Measurements from ENCODE around the gene SHOC2. TPM values are rescaled to one million over a fixed set of nuclear protein-coding genes. Genes with fewer than 3 reads are reported as not detected.

Gene SHOC2
- total RNA-seq, 1 donor from 2014 or later: 48.9 TPM

DNA sequence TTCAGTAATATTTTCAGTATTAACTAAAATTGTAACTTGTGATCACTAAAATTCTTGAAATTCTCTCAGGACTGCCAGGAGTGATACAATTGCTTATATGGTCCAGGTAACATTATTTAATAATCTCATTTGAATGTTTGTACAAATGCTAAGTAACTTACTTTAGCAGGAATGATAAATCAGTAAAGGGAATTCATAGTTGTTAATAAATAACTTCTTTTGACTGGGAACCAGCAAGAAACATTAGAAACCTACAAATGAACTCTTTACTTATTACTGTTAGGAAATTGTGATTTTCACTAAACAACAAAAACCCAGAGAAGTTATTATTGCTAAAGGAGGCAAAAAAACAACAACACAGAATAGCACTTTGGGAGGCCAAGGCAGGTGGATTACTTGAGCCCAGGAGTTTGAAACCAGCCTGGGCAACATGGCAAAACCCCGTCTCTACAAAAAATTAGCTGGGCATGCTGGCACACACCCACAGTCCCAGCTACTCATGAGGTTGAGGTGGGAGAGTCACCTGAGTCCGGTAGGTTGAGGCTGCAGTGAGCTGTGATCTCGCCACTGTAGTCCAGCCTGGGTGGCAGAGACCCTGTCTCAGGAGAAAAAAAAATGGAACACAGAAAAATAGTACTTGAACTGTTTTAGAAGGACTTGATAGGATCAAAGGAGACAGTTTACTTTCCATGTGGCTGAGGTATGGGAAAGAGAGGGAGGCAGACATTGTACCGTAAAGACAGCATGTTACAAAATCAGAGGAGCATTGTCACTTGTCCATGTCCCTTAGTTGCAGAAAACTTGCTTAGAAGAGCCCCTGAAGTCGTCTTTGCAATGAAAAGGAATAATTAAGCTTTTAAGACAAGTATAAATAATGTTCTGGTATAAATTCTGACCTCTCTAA, 53.1 kb downstream of the SHOC2 start:
- Mint-ChIP-seq H3K4me3 (ENCODE audit: unreplicated experiment) (no peak overlapping the region), H3K9me3 (ENCODE audit: unreplicated experiment) (no peaks in the 10 kb centered on the region), H3K27me3 (ENCODE audit: unreplicated experiment) (no peaks in the 10 kb centered on the region), H3K4me1 (ENCODE audit: unreplicated experiment) (peaks cover 10% of the 10 kb centered on the region), H3K36me3 (ENCODE audit: low read depth, unreplicated experiment) (no peaks in the 10 kb centered on the region), H3K27ac (ENCODE audit: unreplicated experiment) (no peak overlapping the region)
- TF ChIP-seq, protein P1, sequence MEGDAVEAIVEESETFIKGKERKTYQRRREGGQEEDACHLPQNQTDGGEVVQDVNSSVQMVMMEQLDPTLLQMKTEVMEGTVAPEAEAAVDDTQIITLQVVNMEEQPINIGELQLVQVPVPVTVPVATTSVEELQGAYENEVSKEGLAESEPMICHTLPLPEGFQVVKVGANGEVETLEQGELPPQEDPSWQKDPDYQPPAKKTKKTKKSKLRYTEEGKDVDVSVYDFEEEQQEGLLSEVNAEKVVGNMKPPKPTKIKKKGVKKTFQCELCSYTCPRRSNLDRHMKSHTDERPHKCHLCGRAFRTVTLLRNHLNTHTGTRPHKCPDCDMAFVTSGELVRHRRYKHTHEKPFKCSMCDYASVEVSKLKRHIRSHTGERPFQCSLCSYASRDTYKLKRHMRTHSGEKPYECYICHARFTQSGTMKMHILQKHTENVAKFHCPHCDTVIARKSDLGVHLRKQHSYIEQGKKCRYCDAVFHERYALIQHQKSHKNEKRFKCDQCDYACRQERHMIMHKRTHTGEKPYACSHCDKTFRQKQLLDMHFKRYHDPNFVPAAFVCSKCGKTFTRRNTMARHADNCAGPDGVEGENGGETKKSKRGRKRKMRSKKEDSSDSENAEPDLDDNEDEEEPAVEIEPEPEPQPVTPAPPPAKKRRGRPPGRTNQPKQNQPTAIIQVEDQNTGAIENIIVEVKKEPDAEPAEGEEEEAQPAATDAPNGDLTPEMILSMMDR (IDR thresholded peaks at IDR 0.05; ENCODE audit: unreplicated experiment): no peak
- no peak for DNase-seq (ENCODE audit: low spot score)

DNA sequence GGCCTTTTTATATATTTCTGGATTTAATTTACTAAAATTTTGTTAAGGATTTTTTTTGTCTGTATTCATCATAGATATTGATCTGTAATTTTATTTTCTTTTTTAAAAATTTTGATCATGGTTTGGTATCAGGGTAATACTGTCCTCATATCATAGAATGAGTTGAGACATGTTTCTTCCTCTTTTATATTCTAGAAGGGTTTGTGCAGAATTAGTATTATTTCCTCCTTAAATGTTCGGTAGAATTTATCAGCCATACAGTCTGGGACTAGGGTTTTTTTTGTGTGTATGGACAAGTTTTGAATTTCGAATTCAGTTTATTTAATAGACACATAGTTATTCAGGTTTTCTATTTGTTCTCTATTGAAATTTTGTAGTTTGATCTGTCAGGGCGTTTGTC, 54.0 kb downstream of the SHOC2 start:
- Mint-ChIP-seq H3K4me1 (ENCODE audit: unreplicated experiment) (peaks cover 10% of the 10 kb centered on the region), H3K36me3 (ENCODE audit: low read depth, unreplicated experiment) (no peaks in the 10 kb centered on the region), H3K9me3 (ENCODE audit: unreplicated experiment) (no peaks in the 10 kb centered on the region), H3K27ac (ENCODE audit: unreplicated experiment) (no peak overlapping the region), H3K27me3 (ENCODE audit: unreplicated experiment) (no peaks in the 10 kb centered on the region), H3K4me3 (ENCODE audit: unreplicated experiment) (no peak overlapping the region)
- no peak for DNase-seq (ENCODE audit: low spot score)
- TF ChIP-seq, protein P1 (IDR thresholded peaks at IDR 0.05; ENCODE audit: unreplicated experiment): no peak

DNA sequence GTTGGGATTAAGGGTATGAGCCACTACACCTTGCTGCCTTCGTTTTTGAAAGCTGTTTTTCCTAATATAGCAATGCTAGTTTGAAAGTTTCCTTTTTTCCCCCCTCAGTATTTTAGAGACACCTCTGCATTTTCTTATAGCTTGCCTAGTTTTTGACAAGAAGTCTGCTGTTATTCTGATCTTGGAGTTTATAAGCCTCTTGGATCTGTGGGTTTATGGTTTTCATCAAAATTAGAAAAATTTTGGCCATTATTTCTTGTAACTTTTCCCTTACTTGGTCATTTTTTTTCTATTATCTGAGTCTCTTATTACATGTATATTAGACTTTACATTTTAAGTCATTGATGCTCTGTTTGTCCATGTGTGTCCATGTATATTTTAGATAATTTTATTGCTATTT, 57.2 kb downstream of the SHOC2 start:
- H3K36me3 Mint-ChIP-seq (ENCODE audit: low read depth, unreplicated experiment): peaks cover 7% of the 10 kb centered on the region
- H3K27me3 Mint-ChIP-seq (ENCODE audit: unreplicated experiment): peaks cover 2% of the 10 kb centered on the region
- no peaks in the 10 kb centered on the region for H3K9me3 Mint-ChIP-seq (ENCODE audit: unreplicated experiment)
- H3K4me3 Mint-ChIP-seq (ENCODE audit: unreplicated experiment): no peak overlapping the region
- no peak overlapping the region for H3K27ac Mint-ChIP-seq (ENCODE audit: unreplicated experiment)
- H3K4me1 Mint-ChIP-seq (ENCODE audit: unreplicated experiment): peaks cover 4% of the 10 kb centered on the region
- TF ChIP-seq, protein P1 (IDR thresholded peaks at IDR 0.05; ENCODE audit: unreplicated experiment): no peak
- DNase-seq (ENCODE audit: low spot score): no peak

DNA sequence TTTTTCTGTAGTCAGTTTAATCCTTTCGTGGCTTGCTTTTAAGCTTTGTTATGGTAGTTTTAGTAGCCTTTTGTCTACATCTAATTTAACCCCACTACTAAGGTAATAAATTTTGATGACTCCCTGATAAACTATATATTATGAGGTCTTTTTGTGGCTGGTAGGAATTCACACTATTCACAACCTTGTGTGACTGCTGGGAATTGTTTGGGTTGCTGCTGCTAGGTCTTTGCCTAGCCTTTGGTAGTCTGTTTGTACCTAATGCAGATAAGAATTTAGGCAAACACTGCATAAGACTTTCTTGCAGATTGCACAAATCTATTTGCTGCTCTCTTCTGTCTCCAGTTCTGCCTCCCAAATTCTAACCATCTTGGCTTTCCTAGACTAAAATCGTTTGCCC, 58.3 kb downstream of the SHOC2 start:
- H3K4me1 Mint-ChIP-seq (ENCODE audit: unreplicated experiment): peaks cover 4% of the 10 kb centered on the region
- peaks cover 7% of the 10 kb centered on the region for H3K36me3 Mint-ChIP-seq (ENCODE audit: low read depth, unreplicated experiment)
- peaks cover 2% of the 10 kb centered on the region for H3K27me3 Mint-ChIP-seq (ENCODE audit: unreplicated experiment)
- DNase-seq (ENCODE audit: low spot score): no peak
- H3K27ac Mint-ChIP-seq (ENCODE audit: unreplicated experiment): no peak overlapping the region
- TF ChIP-seq, protein P1 (IDR thresholded peaks at IDR 0.05; ENCODE audit: unreplicated experiment): no peak
- H3K9me3 Mint-ChIP-seq (ENCODE audit: unreplicated experiment): no peaks in the 10 kb centered on the region
- H3K4me3 Mint-ChIP-seq (ENCODE audit: unreplicated experiment): no peak overlapping the region

DNA sequence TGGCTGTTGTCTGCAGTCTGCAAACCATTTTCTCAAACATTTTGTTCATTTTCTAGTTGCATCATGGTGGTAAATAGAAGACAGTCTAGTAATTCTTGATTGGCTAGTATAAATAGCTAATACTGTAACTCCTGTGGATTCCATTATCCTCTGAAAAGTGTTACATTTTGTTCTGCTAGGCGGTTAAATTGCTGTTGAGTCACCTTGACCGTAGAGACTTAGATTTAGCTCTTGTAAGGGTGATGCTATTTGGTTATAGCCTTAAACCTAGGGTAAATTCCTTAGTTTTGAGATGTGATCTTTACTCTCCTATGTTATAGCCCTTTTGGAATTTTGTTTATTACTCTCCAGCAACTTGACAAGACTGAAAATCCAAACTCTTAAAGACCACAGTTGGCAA, 58.8 kb downstream of the SHOC2 start:
- TF ChIP-seq, protein P1 (IDR thresholded peaks at IDR 0.05; ENCODE audit: unreplicated experiment): no peak
- Mint-ChIP-seq H3K4me3 (ENCODE audit: unreplicated experiment) (no peak overlapping the region), H3K27me3 (ENCODE audit: unreplicated experiment) (peaks cover 2% of the 10 kb centered on the region), H3K4me1 (ENCODE audit: unreplicated experiment) (peaks cover 4% of the 10 kb centered on the region), H3K36me3 (ENCODE audit: low read depth, unreplicated experiment) (peaks cover 7% of the 10 kb centered on the region), H3K9me3 (ENCODE audit: unreplicated experiment) (no peaks in the 10 kb centered on the region), H3K27ac (ENCODE audit: unreplicated experiment) (no peak overlapping the region)
- no peak for DNase-seq (ENCODE audit: low spot score)

All from endothelial cell (in vitro differentiated cells).